ENCODE measurements around the gene TRIM17.
A peak's percentile ranks its signal among the peaks of the same experiment; 100 is the strongest.

The TRIM17 gene

DNA sequence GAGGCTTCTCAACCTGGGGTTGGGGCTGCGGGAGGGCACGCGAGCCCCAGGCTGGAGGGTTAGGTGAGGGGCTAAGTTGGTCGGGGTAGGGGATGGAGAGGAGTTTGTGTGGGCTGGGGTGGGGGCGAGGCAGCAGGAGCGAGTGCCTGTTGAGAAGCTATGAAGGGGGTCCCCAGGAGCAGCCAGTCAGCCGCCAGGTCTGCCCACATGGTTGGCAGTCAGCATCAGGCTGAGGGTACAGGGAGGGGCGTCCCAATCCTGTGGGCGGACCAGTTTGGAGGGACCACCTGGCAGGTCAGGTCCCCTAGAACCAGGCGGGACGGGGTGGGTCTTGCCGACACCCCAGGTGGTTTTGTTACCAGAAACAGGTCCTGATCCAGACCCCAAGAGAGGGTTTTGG is 400 bp upstream of the TRIM17 start:
- no peak overlapping the region for H3K9ac ChIP-seq (ENCODE audit: low read length)
- H3K79me1 ChIP-seq (ENCODE audit: low read length): no peaks in the 10 kb centered on the region
- H2BK15ac ChIP-seq (replicated peaks; ENCODE audit: low read depth): no peak overlapping the region
- H3K27me3 ChIP-seq (ENCODE audit: insufficient read depth, low read length, poor library complexity): no peaks in the 10 kb centered on the region
- peaks cover 14% of the 10 kb centered on the region for H3K4me1 ChIP-seq (ENCODE audit: control insufficient read depth, low read depth, low read length)
- H3K4me2 ChIP-seq (ENCODE audit: low read length): peak overlapping the region; percentile 9
- peak overlapping the region; percentile 91 for H3K18ac ChIP-seq (ENCODE audit: low read length)
- no peak overlapping the region for H2BK120ac ChIP-seq (ENCODE audit: low read depth, low read length)
- no peak overlapping the region for H3K27ac ChIP-seq (ENCODE audit: low read depth, low read length)
- H3K36me3 ChIP-seq (ENCODE audit: control insufficient read depth, insufficient read depth, low read length): no peaks in the 10 kb centered on the region
- no peak overlapping the region for H3K4me3 ChIP-seq (ENCODE audit: low read length)
- no peaks in the 10 kb centered on the region for H3K79me2 ChIP-seq (ENCODE audit: control insufficient read depth, insufficient read depth, low read length)
- no peak overlapping the region for H2AK5ac ChIP-seq (ENCODE audit: low read length)
- DNase-seq: no peak
- no CpG with 5 or more reads among the region's 12 CpGs for WGBS (ENCODE audit: extremely low coverage, insufficient coverage, low lambda C conversion rate)
- no peak overlapping the region for H4K5ac ChIP-seq (ENCODE audit: low read length)
- H3K23ac ChIP-seq (ENCODE audit: low read length): peak overlapping the region; percentile 85
- H3K56ac ChIP-seq (ENCODE audit: low read length): peak overlapping the region; percentile 79
- H3K4ac ChIP-seq (ENCODE audit: low read depth, low read length): no peak overlapping the region
- no peak overlapping the region for H4K8ac ChIP-seq (ENCODE audit: low read depth, low read length)
- H2BK5ac ChIP-seq (ENCODE audit: low read length): no peak overlapping the region

DNA sequence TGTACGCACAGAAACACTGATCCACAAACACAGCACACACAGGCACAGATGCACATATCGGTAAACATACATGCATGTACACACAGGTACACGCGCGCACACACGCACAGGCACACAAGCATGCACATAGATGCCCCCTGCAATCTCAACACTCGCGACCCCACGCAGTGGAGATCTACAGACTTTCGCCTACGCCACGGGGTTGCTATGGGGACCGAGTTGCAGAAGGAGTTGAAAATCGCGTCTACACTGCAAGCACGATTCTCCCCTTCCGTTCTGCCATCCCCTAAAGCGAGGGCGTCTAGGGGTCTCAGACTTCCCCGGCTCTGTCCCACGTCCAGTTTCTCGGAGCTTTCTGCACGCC is 826 bp downstream of the TRIM17 start:
- Histone ChIP-seq H3K4me2 (ENCODE audit: low read length) (peak overlapping the region; percentile 10), H4K5ac (ENCODE audit: low read length) (no peak overlapping the region), H2BK5ac (ENCODE audit: low read length) (no peak overlapping the region), H3K4me3 (ENCODE audit: low read length) (peak overlapping the region; percentile 38), H3K4me1 (ENCODE audit: control insufficient read depth, low read depth, low read length) (peaks cover 14% of the 10 kb centered on the region), H3K18ac (ENCODE audit: low read length) (peak overlapping the region; percentile 91), H3K27me3 (ENCODE audit: insufficient read depth, low read length, poor library complexity) (no peaks in the 10 kb centered on the region), H2AK5ac (ENCODE audit: low read length) (no peak overlapping the region), H3K27ac (ENCODE audit: low read depth, low read length) (no peak overlapping the region), H4K8ac (ENCODE audit: low read depth, low read length) (no peak overlapping the region), H3K23ac (ENCODE audit: low read length) (no peak overlapping the region), H2BK120ac (ENCODE audit: low read depth, low read length) (no peak overlapping the region), H3K79me2 (ENCODE audit: control insufficient read depth, insufficient read depth, low read length) (no peaks in the 10 kb centered on the region), H3K9ac (ENCODE audit: low read length) (peak overlapping the region; percentile 74), H3K4ac (ENCODE audit: low read depth, low read length) (peak overlapping the region; percentile 93), H2BK15ac (replicated peaks; ENCODE audit: low read depth) (no peak overlapping the region), H3K56ac (ENCODE audit: low read length) (peak overlapping the region; percentile 83), H3K79me1 (ENCODE audit: low read length) (no peaks in the 10 kb centered on the region), H3K36me3 (ENCODE audit: control insufficient read depth, insufficient read depth, low read length) (no peaks in the 10 kb centered on the region)
- no CpG with 5 or more reads among the region's 23 CpGs for WGBS (ENCODE audit: extremely low coverage, insufficient coverage, low lambda C conversion rate)
- no peak for DNase-seq

DNA sequence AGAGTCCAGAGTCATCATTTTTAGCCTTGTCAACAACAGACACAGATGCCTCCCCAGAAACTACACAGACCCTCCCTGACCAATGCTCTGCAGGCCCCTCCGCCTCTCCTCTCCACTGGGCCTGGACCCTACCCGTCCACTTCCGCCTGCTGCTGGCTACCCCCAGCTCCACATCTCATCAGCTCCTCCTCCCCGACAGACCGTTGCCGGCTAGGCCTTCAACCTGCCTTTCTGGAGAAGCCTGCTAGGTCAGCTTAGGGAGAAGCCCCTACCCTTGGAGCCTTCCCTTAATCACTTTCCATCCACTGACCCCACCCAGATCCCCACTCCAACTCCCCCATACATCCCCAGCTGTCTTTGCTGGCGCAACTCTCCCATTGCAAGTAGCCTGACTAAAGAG is 1.4 kb downstream of the TRIM17 start:
- no peak overlapping the region for H3K4ac ChIP-seq (ENCODE audit: low read depth, low read length)
- H3K4me3 ChIP-seq (ENCODE audit: low read length): no peak overlapping the region
- no peak overlapping the region for H2BK5ac ChIP-seq (ENCODE audit: low read length)
- H3K9ac ChIP-seq (ENCODE audit: low read length): peak overlapping the region; percentile 23
- no peak overlapping the region for H2BK15ac ChIP-seq (replicated peaks; ENCODE audit: low read depth)
- H3K4me1 ChIP-seq (ENCODE audit: control insufficient read depth, low read depth, low read length): peaks cover 14% of the 10 kb centered on the region
- no peaks in the 10 kb centered on the region for H3K79me1 ChIP-seq (ENCODE audit: low read length)
- H4K8ac ChIP-seq (ENCODE audit: low read depth, low read length): no peak overlapping the region
- no peak overlapping the region for H3K27ac ChIP-seq (ENCODE audit: low read depth, low read length)
- H3K79me2 ChIP-seq (ENCODE audit: control insufficient read depth, insufficient read depth, low read length): no peaks in the 10 kb centered on the region
- DNase-seq: no peak
- no peak overlapping the region for H3K4me2 ChIP-seq (ENCODE audit: low read length)
- H3K56ac ChIP-seq (ENCODE audit: low read length): no peak overlapping the region
- H4K5ac ChIP-seq (ENCODE audit: low read length): no peak overlapping the region
- no peaks in the 10 kb centered on the region for H3K36me3 ChIP-seq (ENCODE audit: control insufficient read depth, insufficient read depth, low read length)
- no peaks in the 10 kb centered on the region for H3K27me3 ChIP-seq (ENCODE audit: insufficient read depth, low read length, poor library complexity)
- WGBS (ENCODE audit: extremely low coverage, insufficient coverage, low lambda C conversion rate): no CpG with 5 or more reads among the region's 7 CpGs
- no peak overlapping the region for H3K18ac ChIP-seq (ENCODE audit: low read length)
- H3K23ac ChIP-seq (ENCODE audit: low read length): no peak overlapping the region
- H2AK5ac ChIP-seq (ENCODE audit: low read length): no peak overlapping the region
- H2BK120ac ChIP-seq (ENCODE audit: low read depth, low read length): no peak overlapping the region

DNA sequence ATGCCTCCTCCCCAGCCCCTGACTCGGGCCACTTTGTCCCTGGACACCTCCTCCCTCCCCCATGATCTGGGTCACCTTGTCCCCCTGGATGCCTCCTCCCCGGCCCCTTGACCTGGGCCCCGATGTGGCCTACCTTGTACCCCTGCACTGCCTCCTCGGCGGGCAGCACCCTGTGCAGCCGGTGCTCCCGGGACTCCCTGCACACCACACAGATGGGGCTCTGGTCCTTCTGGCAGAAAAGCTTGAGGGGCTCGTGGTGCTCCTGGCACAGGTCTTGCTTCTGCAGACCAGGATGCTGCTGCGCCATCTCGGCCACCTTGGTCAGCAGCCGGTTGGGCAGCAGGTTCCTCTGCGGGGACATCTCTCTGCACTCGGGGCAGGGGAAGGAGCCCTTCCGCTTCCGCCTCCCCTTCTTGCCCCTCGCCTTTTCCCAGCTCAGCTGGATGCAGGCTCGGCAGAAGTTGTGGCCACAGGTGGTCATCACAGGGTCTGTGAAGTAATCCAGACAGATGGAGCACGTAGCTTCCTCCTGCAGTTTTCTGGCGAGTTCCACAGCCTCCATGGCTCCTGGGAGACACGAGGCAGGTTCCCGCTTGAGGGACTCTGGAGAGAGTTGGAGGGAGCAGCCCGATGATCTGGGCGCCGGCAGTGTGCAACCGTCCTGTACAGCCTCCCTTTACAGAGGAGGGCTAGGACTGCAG is 2.0 kb downstream of the TRIM17 start:
- no peak overlapping the region for H2BK15ac ChIP-seq (replicated peaks; ENCODE audit: low read depth)
- H2BK5ac ChIP-seq (ENCODE audit: low read length): no peak overlapping the region
- no peak overlapping the region for H3K18ac ChIP-seq (ENCODE audit: low read length)
- no peak overlapping the region for H2BK120ac ChIP-seq (ENCODE audit: low read depth, low read length)
- no peaks in the 10 kb centered on the region for H3K79me2 ChIP-seq (ENCODE audit: control insufficient read depth, insufficient read depth, low read length)
- no peak overlapping the region for H3K27ac ChIP-seq (ENCODE audit: low read depth, low read length)
- no peak overlapping the region for H3K56ac ChIP-seq (ENCODE audit: low read length)
- H3K4me3 ChIP-seq (ENCODE audit: low read length): no peak overlapping the region
- H3K4ac ChIP-seq (ENCODE audit: low read depth, low read length): no peak overlapping the region
- no peak overlapping the region for H3K23ac ChIP-seq (ENCODE audit: low read length)
- H3K36me3 ChIP-seq (ENCODE audit: control insufficient read depth, insufficient read depth, low read length): no peaks in the 10 kb centered on the region
- no peaks in the 10 kb centered on the region for H3K79me1 ChIP-seq (ENCODE audit: low read length)
- H3K4me2 ChIP-seq (ENCODE audit: low read length): no peak overlapping the region
- no peak for DNase-seq
- peak overlapping the region; percentile 23 for H3K9ac ChIP-seq (ENCODE audit: low read length)
- peaks cover 14% of the 10 kb centered on the region for H3K4me1 ChIP-seq (ENCODE audit: control insufficient read depth, low read depth, low read length)
- H3K27me3 ChIP-seq (ENCODE audit: insufficient read depth, low read length, poor library complexity): no peaks in the 10 kb centered on the region
- no peak overlapping the region for H2AK5ac ChIP-seq (ENCODE audit: low read length)
- H4K5ac ChIP-seq (ENCODE audit: low read length): no peak overlapping the region
- no peak overlapping the region for H4K8ac ChIP-seq (ENCODE audit: low read depth, low read length)
- WGBS (ENCODE audit: extremely low coverage, insufficient coverage, low lambda C conversion rate): no CpG with 5 or more reads among the region's 25 CpGs

DNA sequence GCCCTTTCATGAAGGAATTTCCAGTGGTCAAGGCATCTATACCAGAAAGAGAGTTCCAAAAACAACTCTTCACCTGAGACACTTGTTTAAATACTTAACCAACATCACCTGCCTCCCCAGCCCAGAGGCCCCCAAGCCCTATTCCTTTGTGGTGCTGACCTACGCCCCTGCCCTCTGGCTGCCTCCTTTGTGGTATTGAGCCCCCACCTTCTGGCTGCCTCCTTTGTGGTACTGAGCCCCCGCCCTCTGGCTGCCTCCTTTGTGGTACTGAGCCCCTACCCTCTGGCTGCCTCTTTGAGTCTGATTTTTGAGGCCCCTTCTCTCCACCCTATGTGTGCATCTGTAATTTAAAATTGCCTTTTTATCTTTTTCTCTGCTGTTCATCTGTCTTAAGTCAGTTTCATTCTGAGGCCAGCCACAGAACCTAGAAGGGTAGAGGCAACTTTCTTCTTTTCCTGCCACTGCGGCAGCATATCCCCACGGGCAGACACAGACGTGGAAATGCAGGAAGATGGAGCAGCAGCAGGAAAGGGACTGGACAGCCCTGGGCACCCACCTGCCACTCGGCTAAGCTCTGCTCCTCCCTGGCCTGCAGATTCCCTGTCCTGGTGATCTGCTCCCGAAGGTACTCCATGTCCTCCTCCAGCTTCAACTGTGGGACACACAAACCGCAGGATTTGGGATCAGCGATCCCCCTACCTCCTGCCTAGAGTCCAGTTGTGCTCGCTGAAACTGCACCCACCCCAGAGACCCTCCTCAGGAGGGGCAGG is 3.2 kb downstream of the TRIM17 start:
- Histone ChIP-seq H2BK120ac (ENCODE audit: low read depth, low read length) (no peak overlapping the region), H4K8ac (ENCODE audit: low read depth, low read length) (no peak overlapping the region), H3K27me3 (ENCODE audit: insufficient read depth, low read length, poor library complexity) (no peaks in the 10 kb centered on the region), H3K4me2 (ENCODE audit: low read length) (no peak overlapping the region), H3K4me3 (ENCODE audit: low read length) (no peak overlapping the region), H3K23ac (ENCODE audit: low read length) (no peak overlapping the region), H3K9ac (ENCODE audit: low read length) (no peak overlapping the region), H3K4me1 (ENCODE audit: control insufficient read depth, low read depth, low read length) (peaks cover 12% of the 10 kb centered on the region), H2BK5ac (ENCODE audit: low read length) (no peak overlapping the region), H2AK5ac (ENCODE audit: low read length) (no peak overlapping the region), H3K79me2 (ENCODE audit: control insufficient read depth, insufficient read depth, low read length) (no peaks in the 10 kb centered on the region), H3K36me3 (ENCODE audit: control insufficient read depth, insufficient read depth, low read length) (no peaks in the 10 kb centered on the region), H3K4ac (ENCODE audit: low read depth, low read length) (no peak overlapping the region), H4K5ac (ENCODE audit: low read length) (no peak overlapping the region), H3K56ac (ENCODE audit: low read length) (no peak overlapping the region), H3K79me1 (ENCODE audit: low read length) (no peaks in the 10 kb centered on the region), H2BK15ac (replicated peaks; ENCODE audit: low read depth) (no peak overlapping the region), H3K18ac (ENCODE audit: low read length) (no peak overlapping the region), H3K27ac (ENCODE audit: low read depth, low read length) (no peak overlapping the region)
- no CpG with 5 or more reads among the region's 10 CpGs for WGBS (ENCODE audit: extremely low coverage, insufficient coverage, low lambda C conversion rate)
- DNase-seq: no peak

Data from mesendoderm (in vitro differentiated cells).